Endothelial cell of umbilical vein (primary cell): ENCODE measurements around the gene PCARE. TPM values are rescaled to one million over a fixed set of nuclear protein-coding genes. Genes with fewer than 3 reads are reported as not detected.

ENCODE experiments used
- BruUV-seq: library from RNA; stranded (reverse); fragments of 400-500 nt; replicated peaks from 2 replicates; lab custom pipeline; 2021; lab: Mats Ljungman, UMichigan
- CTCF ChIA-PET: fragments of 300-600, 350-600 bp; sonication (Branson Sonifier 250); formaldehyde crosslinking; loops from one replicate; lab custom pipeline; 2021; ENCODE audit warnings: antibody characterized with exemption, inconsistent platforms; lab: Charles Lee
- POLR2A ChIA-PET: fragments of 300-600, 350-600 bp; sonication (Branson Sonifier 250); formaldehyde crosslinking; loops from one replicate; lab custom pipeline; 2021; ENCODE audit warnings: antibody characterized with exemption, inconsistent platforms; lab: Charles Lee
- DNase-seq: peaks from one replicate; pipeline ENCODE4 v3.0.0-alpha.2; 2011; ENCODE audit warnings: low read depth, low spot score
- FAIRE-seq: peaks from 2 replicates; lab custom pipeline; 2011; peaks lifted over from hg19 to GRCh38; lab: Jason Lieb, UNC
- H2AFZ ChIP-seq: 2 replicates; pipeline ENCODE4 v1.6.0; 2012; ENCODE audit warnings: low read depth, low read length, control low read depth, inconsistent platforms
- H3K27ac ChIP-seq: 2 replicates; pipeline ENCODE4 v1.5.1; 2011; ENCODE audit warnings: low read depth, mild to moderate bottlenecking, control low read depth, low read length, moderate library complexity; ENCODE audit not compliant: insufficient read depth
- H3K27me3 ChIP-seq, 2 experiments: 2 replicates each; pipeline versions ENCODE4 v1.6.0 to v1.6.1; 2011; ENCODE audit warnings: low read length in 2 of 2, mixed read lengths in 1 of 2; ENCODE audit not compliant: control insufficient read depth in 2 of 2, insufficient read depth in 2 of 2
- H3K36me3 ChIP-seq, 2 experiments: 2 replicates in 1 of 2; 3 replicates in 1 of 2; pipeline ENCODE4 v1.5.1; 2011; ENCODE audit warnings: low read length in 2 of 2, mild to moderate bottlenecking in 1 of 2, moderate library complexity in 1 of 2; ENCODE audit not compliant: control insufficient read depth in 2 of 2, insufficient read depth in 2 of 2; ENCODE audit errors: extremely low read depth in 1 of 2
- H3K4me1 ChIP-seq: 3 replicates; pipeline ENCODE4 v1.5.1; 2011; ENCODE audit warnings: mild to moderate bottlenecking, low read length; ENCODE audit not compliant: control insufficient read depth, insufficient read depth; ENCODE audit errors: extremely low read depth
- H3K4me2 ChIP-seq: 2 replicates; pipeline ENCODE4 v1.6.1; 2011; ENCODE audit warnings: low read length, control low read depth, mixed read lengths; ENCODE audit not compliant: insufficient read depth
- H3K4me3 ChIP-seq, 3 experiments: fragments of 200-600 bp in 1 of 3; sonication (generic), shearing (Covaris generic) in 1 of 3; replicated peaks in 1 of 3; 2 replicates each; pipeline ENCODE4 v1.5.1; 2011 to 2016; ENCODE audit warnings: control low read depth in 3 of 3, low read length in 3 of 3, mild to moderate bottlenecking in 2 of 3, inconsistent platforms in 1 of 3, low read depth in 1 of 3, moderate library complexity in 1 of 3; ENCODE audit not compliant: insufficient read depth in 1 of 3
- H3K79me2 ChIP-seq: 2 replicates; pipeline ENCODE4 v1.6.0; 2012; ENCODE audit warnings: low read length, inconsistent platforms; ENCODE audit not compliant: control insufficient read depth, insufficient read depth
- H3K9ac ChIP-seq: replicated peaks from 2 replicates; pipeline ENCODE3; 2011; ENCODE audit warnings: low read length, control low read depth; ENCODE audit not compliant: insufficient read depth; ENCODE audit errors: extremely low read depth
- H3K9me1 ChIP-seq: replicated peaks from 3 replicates; pipeline ENCODE4 v1.6.0; 2011; ENCODE audit warnings: mild to moderate bottlenecking, low read length; ENCODE audit not compliant: control insufficient read depth, insufficient read depth; ENCODE audit errors: extremely low read depth
- H3K9me3 ChIP-seq: replicated peaks from 2 replicates; pipeline ENCODE4 v1.5.1; 2012; ENCODE audit warnings: low read length, inconsistent platforms; ENCODE audit not compliant: control insufficient read depth, insufficient read depth
- H4K20me1 ChIP-seq: replicated peaks from 2 replicates; pipeline ENCODE3; 2011; ENCODE audit warnings: mild to moderate bottlenecking, low read length; ENCODE audit not compliant: control insufficient read depth, insufficient read depth; ENCODE audit errors: extremely low read depth
- EZH2 ChIP-seq: IDR thresholded peaks from 2 replicates; pipeline ENCODE4 v1.6.1; 2012; ENCODE audit warnings: borderline replicate concordance, low read depth, mild to moderate bottlenecking, moderate library complexity, low read length, inconsistent platforms; ENCODE audit not compliant: severe bottlenecking
- FOS ChIP-seq: IDR thresholded peaks from 2 replicates; pipeline ENCODE4 v1.6.1; 2011; ENCODE audit warnings: mild to moderate bottlenecking, low read length, moderate library complexity, borderline replicate concordance; ENCODE audit not compliant: insufficient read depth
- GATA2 ChIP-seq: IDR thresholded peaks from 2 replicates; pipeline ENCODE4 v1.7.0; 2011; ENCODE audit warnings: low read depth, mild to moderate bottlenecking, moderate library complexity, mixed read lengths, low read length; ENCODE audit not compliant: insufficient read length, insufficient read depth
- JUN ChIP-seq: IDR thresholded peaks from 2 replicates; pipeline ENCODE4 v1.6.1; 2011; ENCODE audit warnings: borderline replicate concordance, low read depth; ENCODE audit not compliant: insufficient read length, insufficient read depth
- MYC ChIP-seq: IDR thresholded peaks from one replicate; pipeline ENCODE4 v1.6.1; 2011; ENCODE audit warnings: mild to moderate bottlenecking, low read depth, low read length
- POLR2A ChIP-seq: IDR thresholded peaks from 2 replicates; pipeline ENCODE4 v1.6.1; 2012; ENCODE audit warnings: low read depth, mild to moderate bottlenecking, control low read depth, low read length
- POLR2AphosphoS5 ChIP-seq: IDR thresholded peaks from 2 replicates; pipeline ENCODE4 v1.6.1; 2012; ENCODE audit warnings: low read depth, mild to moderate bottlenecking, control low read depth, low read length, moderate library complexity; ENCODE audit not compliant: insufficient read depth
- dilution Hi-C: fragments of 300-500 bp; cut with MboI; formaldehyde crosslinking; loops from one replicate; pipeline ENCODE4 v1.15.0; 2019; ENCODE audit warnings: low sequenced_read_pairs; ENCODE audit not compliant: extremely low pct_ligation_motif_present
- intact Hi-C: fragments of 100-400 bp; cut with micrococcal nuclease; formaldehyde crosslinking; loops from one replicate; pipeline ENCODE4 v1.10.0; 2022
- polyA plus RNA-seq, 4 experiments: library from polyadenylated mRNA; depleted of rRNA in 3 of 4; stranded (reverse) in 3 of 4; unstranded in 1 of 4; fragments of >200 nt; gene quantifications; 2 replicates each; pipeline versions ENCODE4 v1.2.1 to v1.2.3, GENCODE V29; 2011 to 2012; ENCODE audit warnings: missing spikeins in 1 of 4
- total RNA-seq: library from RNA; stranded (reverse); gene quantifications from 2 replicates; pipeline ENCODE4 v1.2.3, GENCODE V29; 2021
- TF ChIP-seq, protein P1 (sequence below): IDR thresholded peaks from 2 replicates; pipeline ENCODE4 v1.6.1; 2011; ENCODE audit not compliant: insufficient read depth, insufficient read length
- TF ChIP-seq, protein P2 (sequence below), 2 donors: IDR thresholded peaks; 1 replicate in 1 of 2; 2 replicates in 1 of 2; pipeline ENCODE4 v1.5.1; 2011; ENCODE audit warnings: low read length in 2 of 2, mild to moderate bottlenecking in 2 of 2, moderate library complexity in 2 of 2, control low read depth in 1 of 2, inconsistent platforms in 1 of 2, low read depth in 1 of 2; ENCODE audit not compliant: insufficient read depth in 1 of 2; ENCODE audit errors: extremely low read depth in 1 of 2

PCARE gene
- total and polyA plus RNA-seq, 2 donors (not counting 3 experiments of a cell fraction or from before 2014, with no cell fraction given): not detected

DNA sequence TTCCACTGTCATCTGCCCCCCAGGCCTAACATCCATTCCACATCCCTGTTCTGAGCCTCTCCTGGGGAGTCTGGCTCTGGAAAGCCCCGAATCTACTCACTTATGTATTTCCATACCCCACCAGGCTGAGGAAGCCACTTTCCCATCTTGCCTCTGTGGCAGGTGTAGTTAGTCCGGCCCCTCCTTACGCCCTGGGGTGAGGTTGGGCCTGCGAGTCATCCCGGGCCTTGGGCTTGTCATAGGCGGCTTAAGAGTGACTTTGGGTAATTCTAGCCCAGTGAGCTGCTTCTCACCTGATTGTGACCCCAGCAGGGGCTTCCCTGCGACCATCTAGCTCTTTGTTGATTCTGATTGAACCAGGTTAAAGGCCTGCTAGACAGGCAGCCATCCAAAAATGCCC is 21.1 kb downstream of the PCARE start:
- FAIRE-seq: no peak

More for the DNA sequence above, 21.1 kb downstream of the PCARE start:
- DNase-seq: no peak
- Histone ChIP-seq H3K36me3 (no peaks in the 10 kb centered on the region), H3K4me1 (no peaks in the 10 kb centered on the region), H3K27ac (no peak overlapping the region), H3K4me2 (no peak overlapping the region), H3K9me1 (no peaks in the 10 kb centered on the region), H3K79me2 (no peaks in the 10 kb centered on the region), H3K9me3 (no peaks in the 10 kb centered on the region), H3K27me3 (no peaks in the 10 kb centered on the region), H3K9ac (no peak overlapping the region), H3K4me3 (no peak overlapping the region), H4K20me1 (no peaks in the 10 kb centered on the region), H2AFZ (no peak overlapping the region)
- POLR2A ChIA-PET: no interaction called here
- CTCF ChIA-PET: interaction anchor here (1.6 kb wide), 1 partner anchor 24 kb away, joined by 3 read pairs; no protein-coding TSS in a partner anchor
- dilution Hi-C loops: no loop called here
- TF ChIP-seq MYC: no peak
- TF ChIP-seq, protein P1, sequence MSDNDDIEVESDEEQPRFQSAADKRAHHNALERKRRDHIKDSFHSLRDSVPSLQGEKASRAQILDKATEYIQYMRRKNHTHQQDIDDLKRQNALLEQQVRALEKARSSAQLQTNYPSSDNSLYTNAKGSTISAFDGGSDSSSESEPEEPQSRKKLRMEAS: no peak
- TF ChIP-seq EZH2: no peak
- no peak for TF ChIP-seq GATA2
- TF ChIP-seq POLR2A: no peak
- no peak for TF ChIP-seq POLR2AphosphoS5
- TF ChIP-seq FOS: no peak
- no peak for TF ChIP-seq JUN
- TF ChIP-seq, protein P2, sequence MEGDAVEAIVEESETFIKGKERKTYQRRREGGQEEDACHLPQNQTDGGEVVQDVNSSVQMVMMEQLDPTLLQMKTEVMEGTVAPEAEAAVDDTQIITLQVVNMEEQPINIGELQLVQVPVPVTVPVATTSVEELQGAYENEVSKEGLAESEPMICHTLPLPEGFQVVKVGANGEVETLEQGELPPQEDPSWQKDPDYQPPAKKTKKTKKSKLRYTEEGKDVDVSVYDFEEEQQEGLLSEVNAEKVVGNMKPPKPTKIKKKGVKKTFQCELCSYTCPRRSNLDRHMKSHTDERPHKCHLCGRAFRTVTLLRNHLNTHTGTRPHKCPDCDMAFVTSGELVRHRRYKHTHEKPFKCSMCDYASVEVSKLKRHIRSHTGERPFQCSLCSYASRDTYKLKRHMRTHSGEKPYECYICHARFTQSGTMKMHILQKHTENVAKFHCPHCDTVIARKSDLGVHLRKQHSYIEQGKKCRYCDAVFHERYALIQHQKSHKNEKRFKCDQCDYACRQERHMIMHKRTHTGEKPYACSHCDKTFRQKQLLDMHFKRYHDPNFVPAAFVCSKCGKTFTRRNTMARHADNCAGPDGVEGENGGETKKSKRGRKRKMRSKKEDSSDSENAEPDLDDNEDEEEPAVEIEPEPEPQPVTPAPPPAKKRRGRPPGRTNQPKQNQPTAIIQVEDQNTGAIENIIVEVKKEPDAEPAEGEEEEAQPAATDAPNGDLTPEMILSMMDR (IDR thresholded peaks at IDR 0.05; ENCODE audit: extremely low read depth in 1 of 2, insufficient read depth in 1 of 2, low read depth in 1 of 2, low read length in 2 of 2): no peak
- BruUV-seq: no TSS peak
- intact Hi-C loops: loop anchor here (5.0 kb wide), 1 partner anchor 144 kb away; no protein-coding TSS in a partner anchor
